Raji (cell line): ENCODE data around the gene CCNL2.

Experiments used
- POLR2A ChIP-seq: IDR thresholded peaks from 2 replicates; pipeline ENCODE4 v1.6.1; 2011; ENCODE audit warnings: low read depth, low read length, control low read depth; ENCODE audit not compliant: insufficient read depth

CCNL2 gene

DNA sequence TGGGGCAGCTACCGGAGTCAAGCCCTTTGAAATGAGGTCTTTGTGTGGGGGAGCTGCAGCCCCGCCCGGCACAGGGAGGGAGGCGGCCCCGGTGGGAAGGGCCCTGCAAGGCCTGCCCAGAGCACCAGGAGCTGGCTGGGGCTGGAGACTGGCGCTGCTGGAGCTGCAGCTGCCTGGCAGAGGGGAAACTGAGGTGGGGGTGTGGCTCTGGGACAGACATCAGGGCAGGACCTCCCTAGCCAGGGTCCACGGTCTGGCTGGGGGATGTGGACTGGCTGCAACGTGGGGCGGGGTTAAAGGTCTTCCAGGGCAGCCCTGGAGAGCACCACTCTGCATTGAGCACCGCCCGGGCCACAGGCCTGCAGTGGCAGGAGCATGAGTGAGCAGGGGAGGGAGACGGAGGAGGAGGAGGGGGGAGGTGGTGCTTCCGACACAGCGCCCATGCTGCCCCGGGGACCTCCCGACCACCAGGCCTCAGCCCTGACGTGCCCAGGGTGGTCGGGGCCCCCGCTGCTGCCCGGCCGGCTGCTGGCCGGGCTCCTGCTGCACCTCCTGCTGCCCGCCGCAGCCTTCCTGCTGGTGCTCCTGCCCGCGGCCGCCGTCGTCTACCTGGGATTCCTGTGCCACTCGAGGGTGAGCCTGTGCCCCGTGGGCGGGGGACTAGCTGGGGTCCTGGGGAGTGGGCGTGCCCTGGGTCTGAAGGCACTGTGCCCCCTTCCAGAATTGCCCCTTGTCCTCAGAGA lies 26.8 kb upstream of the CCNL2 start:
- TF ChIP-seq POLR2A: no peak

DNA sequence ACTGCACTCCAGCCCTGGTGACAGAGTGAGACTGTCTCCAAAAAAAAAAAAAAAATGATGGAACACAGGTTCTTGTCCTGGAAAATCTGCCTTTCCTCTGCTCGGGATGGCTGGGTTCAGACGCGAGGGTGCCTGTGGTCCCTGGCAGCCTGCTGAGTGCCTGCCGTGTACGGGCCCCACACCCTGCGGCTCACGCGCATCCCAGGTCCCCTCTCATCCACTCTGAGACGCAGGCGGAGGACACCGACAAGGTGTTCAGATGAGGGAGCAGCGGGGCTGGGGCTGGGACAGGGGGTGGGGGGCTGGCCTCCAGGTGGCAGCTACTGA lies 26.3 kb upstream of the CCNL2 start:
- TF ChIP-seq POLR2A: no peak

- no peak for TF ChIP-seq POLR2A
Measured at GRCh38 chr1:1424707-1425106, 25.6 kb upstream of the CCNL2 start.

GRCh38 chr1:1423245-1423597 lies 24.1 kb upstream of the CCNL2 start:
- no peak for TF ChIP-seq POLR2A

DNA sequence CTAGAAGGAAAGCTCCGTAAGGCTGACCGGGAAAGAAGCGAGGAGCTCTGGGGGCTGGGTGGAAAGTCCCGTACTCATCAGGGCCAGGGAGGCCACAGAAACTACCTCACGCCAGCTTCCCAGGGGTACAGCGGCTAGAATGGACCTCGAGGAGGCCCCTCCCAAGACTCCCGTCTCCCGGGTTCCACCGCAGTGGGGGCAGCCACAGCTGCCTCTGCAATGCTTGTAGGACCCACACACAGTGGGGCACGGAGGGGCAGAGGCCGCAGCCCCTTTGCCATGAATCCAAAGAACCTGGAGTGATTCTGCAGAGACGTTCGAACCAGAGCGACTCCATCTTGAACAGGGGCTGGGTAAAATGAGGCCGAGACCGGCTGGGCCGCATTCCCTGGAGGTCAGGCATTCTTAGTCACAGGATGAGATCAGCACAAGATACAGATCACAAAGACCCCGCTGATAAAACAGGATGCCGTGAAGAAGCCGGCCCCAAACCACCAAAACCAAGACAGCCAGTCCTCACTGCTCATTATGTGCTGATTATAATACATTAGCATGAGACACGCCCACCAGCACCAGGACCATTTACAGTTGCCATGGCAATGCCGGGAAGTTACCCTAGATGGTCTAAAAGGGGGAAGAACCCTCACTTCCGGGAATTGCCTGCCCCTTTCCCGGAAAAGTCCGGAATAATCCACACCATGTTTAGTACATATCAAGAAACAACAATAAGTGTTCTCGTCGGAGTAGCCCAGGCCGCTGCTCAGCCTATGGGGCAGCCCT lies 23.5 kb upstream of the CCNL2 start:
- TF ChIP-seq POLR2A: no peak

- TF ChIP-seq POLR2A: no peak
Measured at GRCh38 chr1:1421907-1422464, 22.9 kb upstream of the CCNL2 start.

- TF ChIP-seq POLR2A: no peak
Measured at GRCh38 chr1:1421147-1421906, 22.2 kb upstream of the CCNL2 start, which contains the start of gene ANKRD65. Gene ANKRD65 (minus strand): TSS chr1:1421276. CDS start chr1:1421005, 271 bp downstream.

GRCh38 chr1:1420654-1421141 lies 21.6 kb upstream of the CCNL2 start:
- no peak for TF ChIP-seq POLR2A

DNA sequence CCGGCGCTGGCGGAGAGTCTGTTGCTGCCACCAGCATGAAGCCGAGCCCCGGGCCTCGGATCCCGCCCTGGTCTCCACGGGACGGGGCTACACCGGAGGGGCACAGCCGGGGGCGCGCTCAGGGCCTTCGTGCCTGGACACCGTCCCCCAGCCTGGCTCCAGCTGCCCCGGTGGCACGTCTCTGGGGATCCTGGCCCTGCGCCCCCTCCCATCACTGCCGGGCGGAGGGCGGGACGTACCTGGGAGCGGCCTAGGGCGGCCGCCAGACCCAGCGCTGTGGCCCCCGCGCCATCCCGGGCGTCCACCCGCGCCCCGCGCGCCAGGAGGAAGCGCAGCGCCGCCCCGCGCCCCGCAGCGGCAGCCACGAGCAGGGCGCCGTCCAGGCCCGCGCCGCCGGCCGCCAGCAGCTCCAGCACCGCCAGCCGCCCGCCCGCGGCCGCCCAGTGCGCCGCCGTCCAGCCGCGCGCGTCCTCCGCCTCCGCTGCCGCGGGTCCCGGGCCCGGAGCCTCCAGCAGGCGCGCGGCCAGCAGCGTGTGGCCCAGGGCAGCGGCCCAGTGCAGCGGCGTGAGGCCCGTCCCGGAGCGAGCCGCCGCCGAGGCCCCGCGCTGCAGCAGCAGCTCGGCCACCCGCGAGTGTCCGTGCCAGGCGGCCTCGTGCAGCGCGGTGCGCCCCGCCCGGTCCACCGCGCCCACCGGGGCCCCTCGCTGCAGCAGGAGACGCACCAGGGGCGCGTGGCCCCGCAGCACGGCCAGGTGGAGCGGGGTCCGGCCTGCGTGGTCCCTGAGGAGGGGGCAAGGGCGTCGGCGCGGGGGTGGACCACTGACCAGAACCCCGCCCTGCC lies 20.9 kb upstream of the CCNL2 start:
- no peak for TF ChIP-seq POLR2A

DNA sequence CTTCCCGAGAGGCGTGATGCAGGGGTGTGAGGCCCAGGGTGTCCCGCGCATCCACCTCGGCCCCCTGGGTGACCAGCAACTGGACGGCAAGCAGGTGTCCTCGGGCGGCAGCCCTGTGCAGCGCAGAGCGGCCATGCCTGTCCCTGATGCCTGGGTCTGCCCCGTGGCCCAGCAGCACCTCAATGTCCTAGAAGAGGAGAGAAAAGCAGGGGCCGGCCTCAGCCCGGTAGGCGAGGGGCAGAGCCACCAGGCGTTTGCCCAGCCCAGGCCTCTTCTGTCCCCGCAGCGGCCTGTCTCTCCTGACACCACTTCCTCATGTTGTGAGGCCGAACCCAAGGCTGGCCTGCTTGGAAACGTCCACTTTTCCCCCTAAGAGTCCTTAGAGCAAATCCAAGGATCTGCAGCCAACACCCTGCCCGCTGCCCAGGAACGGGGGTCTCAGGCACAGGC lies 20.3 kb upstream of the CCNL2 start:
- no peak for TF ChIP-seq POLR2A

DNA sequence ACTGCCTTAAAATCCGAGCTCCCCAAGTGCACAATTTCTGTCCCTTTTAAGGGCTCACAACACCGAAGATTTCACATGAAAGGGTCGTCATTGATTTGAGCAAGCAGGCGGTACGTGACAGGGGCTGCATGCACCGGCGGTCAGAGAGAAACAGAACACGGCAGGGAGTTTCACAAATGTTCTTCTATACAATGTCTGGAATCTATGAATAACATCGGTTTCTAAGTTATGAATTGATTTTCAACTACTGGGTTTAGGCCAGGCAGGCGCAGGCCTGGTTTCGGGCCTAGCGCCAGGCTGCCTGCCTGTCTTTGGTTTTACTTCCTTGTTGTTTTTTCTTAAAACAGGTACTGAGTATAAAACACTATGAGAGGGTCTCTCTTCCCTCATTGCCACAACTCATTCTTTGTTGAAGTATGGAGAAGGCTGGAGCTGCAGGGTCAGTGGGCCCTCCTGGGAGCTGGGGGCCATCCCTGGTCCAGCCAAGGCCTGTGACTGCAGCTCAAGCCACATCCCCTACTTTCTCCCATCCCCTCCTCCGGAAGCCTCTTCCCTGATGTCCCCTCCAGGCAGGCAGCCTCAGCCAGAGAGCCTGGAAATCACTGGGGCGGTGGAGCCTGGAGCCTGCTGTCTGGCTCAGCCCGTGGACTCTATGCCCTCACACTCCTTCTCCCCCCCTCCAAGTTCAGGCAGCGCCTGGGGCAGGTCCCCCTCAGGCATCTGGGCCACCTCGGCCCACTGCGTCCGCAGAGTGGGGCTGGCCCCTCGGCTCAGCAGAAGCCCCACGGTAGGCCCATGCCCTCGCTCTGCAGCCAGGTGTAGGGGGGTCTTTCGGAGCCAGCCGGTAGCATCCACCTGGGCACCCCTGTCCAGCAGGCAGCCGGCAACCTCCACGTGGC lies 19.6 kb upstream of the CCNL2 start:
- TF ChIP-seq POLR2A: no peak

DNA sequence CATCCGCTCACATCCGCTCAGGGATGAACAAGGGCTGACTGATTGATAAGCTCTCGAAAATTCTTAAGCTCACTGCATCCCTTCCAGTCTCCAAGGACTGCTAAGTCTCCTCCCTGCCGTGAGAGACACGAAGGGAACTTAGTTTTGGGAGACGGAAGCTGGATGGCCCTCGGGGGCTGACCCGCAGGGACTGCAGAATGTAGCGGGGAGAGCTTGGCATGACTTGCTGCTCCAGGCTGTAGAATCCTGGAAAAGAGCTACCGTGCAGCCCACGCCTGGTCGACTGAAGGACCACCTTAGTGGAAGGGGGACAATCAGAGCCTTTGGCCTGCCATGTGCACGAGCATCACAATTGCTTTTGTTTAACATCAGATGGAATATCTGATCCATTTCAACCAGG lies 16.6 kb upstream of the CCNL2 start:
- TF ChIP-seq POLR2A: no peak

DNA sequence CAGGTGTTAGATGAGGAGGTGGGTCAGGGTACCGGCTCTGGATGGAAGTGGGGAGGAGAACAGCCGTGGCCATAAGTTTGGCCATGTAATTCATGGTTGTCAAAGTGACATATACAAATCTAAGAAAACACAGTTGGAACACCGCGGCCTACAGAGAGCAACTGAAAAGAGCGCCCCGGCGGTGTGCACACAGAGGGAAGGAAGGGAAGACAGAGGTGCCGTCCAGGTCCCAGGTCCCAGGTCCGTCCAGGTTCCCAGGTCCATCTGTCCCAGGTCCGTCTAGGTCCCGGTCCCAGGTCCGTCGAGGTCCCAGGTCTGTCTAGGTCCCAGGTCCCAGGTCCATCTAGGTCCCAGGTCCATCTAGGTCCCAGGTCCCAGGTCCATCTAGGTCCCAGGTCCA lies 12.5 kb upstream of the CCNL2 start:
- TF ChIP-seq POLR2A: no peak

- TF ChIP-seq POLR2A: no peak
Measured at GRCh38 chr1:1407636-1408318, 8.6 kb upstream of the CCNL2 start.
